Neuron (in vitro differentiated cells): ENCODE results near the gene UMPS.

ENCODE experiments used
- H2AFZ ChIP-seq: one replicate; pipeline ENCODE4 v1.6.1; 2013; ENCODE audit warnings: low read depth, mild to moderate bottlenecking, inconsistent platforms, low read length, moderate library complexity
- H3K27me3 ChIP-seq: one replicate; pipeline ENCODE4 v1.6.1; 2013; ENCODE audit warnings: low read length; ENCODE audit not compliant: insufficient read depth
- H3K36me3 ChIP-seq: one replicate; pipeline ENCODE4 v1.6.1; 2013; ENCODE audit warnings: low read length; ENCODE audit not compliant: insufficient read depth
- H3K4me1 ChIP-seq: one replicate; pipeline ENCODE4 v1.6.1; 2013; ENCODE audit warnings: low read length; ENCODE audit not compliant: insufficient read depth
- H3K4me3 ChIP-seq: 2 replicates; pipeline ENCODE4 v1.5.1; 2013; ENCODE audit warnings: mild to moderate bottlenecking, low read length, moderate library complexity
- H3K9me3 ChIP-seq: one replicate; pipeline ENCODE4 v1.6.1; 2013; ENCODE audit warnings: low read length

The UMPS gene

GRCh38 chr3:124730129-124730940 is at the start of gene UMPS:
Gene UMPS (plus strand): TSS chr3:124730452. CDS start chr3:124730472, 20 bp downstream.
- no peaks in the 10 kb centered on the region for H3K27me3 ChIP-seq
- peak within 1 kb of the TSS; percentile 59 for H3K4me3 ChIP-seq
- H3K4me1 ChIP-seq = peaks cover 14% of the 10 kb centered on the region
- H2AFZ ChIP-seq = peak within 1 kb of the TSS; percentile 51
- no peaks in the 10 kb centered on the region for H3K9me3 ChIP-seq
- peaks cover 9% of the 10 kb centered on the region for H3K36me3 ChIP-seq

GRCh38 chr3:124680521-124680920 is 49.7 kb upstream of the UMPS start:
- no peak overlapping the region for H2AFZ ChIP-seq
- no peaks in the 10 kb centered on the region for H3K36me3 ChIP-seq
- no peaks in the 10 kb centered on the region for H3K27me3 ChIP-seq
- no peak overlapping the region for H3K4me3 ChIP-seq
- peaks cover 3% of the 10 kb centered on the region for H3K4me1 ChIP-seq
- H3K9me3 ChIP-seq = no peaks in the 10 kb centered on the region

GRCh38 chr3:124682263-124682662 is 48.0 kb upstream of the UMPS start:
- H3K27me3 ChIP-seq = no peaks in the 10 kb centered on the region
- peaks cover 4% of the 10 kb centered on the region for H3K4me1 ChIP-seq
- H3K9me3 ChIP-seq = no peaks in the 10 kb centered on the region
- no peak overlapping the region for H2AFZ ChIP-seq
- no peaks in the 10 kb centered on the region for H3K36me3 ChIP-seq
- H3K4me3 ChIP-seq = no peak overlapping the region

- Histone ChIP-seq H3K27me3 (no peaks in the 10 kb centered on the region), H2AFZ (no peak overlapping the region), H3K36me3 (no peaks in the 10 kb centered on the region), H3K9me3 (no peaks in the 10 kb centered on the region), H3K4me3 (no peak overlapping the region), H3K4me1 (peaks cover 4% of the 10 kb centered on the region)
Measured at GRCh38 chr3:124684459-124684858, 45.8 kb upstream of the UMPS start.

GRCh38 chr3:124685067-124685466 is 45.2 kb upstream of the UMPS start:
- H3K4me1 ChIP-seq = peaks cover 4% of the 10 kb centered on the region
- H2AFZ ChIP-seq = no peak overlapping the region
- no peaks in the 10 kb centered on the region for H3K36me3 ChIP-seq
- H3K27me3 ChIP-seq = no peaks in the 10 kb centered on the region
- H3K9me3 ChIP-seq = no peaks in the 10 kb centered on the region
- H3K4me3 ChIP-seq = no peak overlapping the region

GRCh38 chr3:124685481-124685880 is 44.8 kb upstream of the UMPS start:
- no peaks in the 10 kb centered on the region for H3K27me3 ChIP-seq
- no peaks in the 10 kb centered on the region for H3K36me3 ChIP-seq
- peaks cover 4% of the 10 kb centered on the region for H3K4me1 ChIP-seq
- no peaks in the 10 kb centered on the region for H3K9me3 ChIP-seq
- H2AFZ ChIP-seq = no peak overlapping the region
- H3K4me3 ChIP-seq = no peak overlapping the region

GRCh38 chr3:124686028-124686670 is 44.1 kb upstream of the UMPS start:
- H2AFZ ChIP-seq = no peak overlapping the region
- peaks cover 4% of the 10 kb centered on the region for H3K4me1 ChIP-seq
- no peaks in the 10 kb centered on the region for H3K9me3 ChIP-seq
- no peaks in the 10 kb centered on the region for H3K27me3 ChIP-seq
- no peak overlapping the region for H3K4me3 ChIP-seq
- H3K36me3 ChIP-seq = no peaks in the 10 kb centered on the region

- Histone ChIP-seq H3K4me3 (no peak overlapping the region), H2AFZ (no peak overlapping the region), H3K9me3 (no peaks in the 10 kb centered on the region), H3K4me1 (peaks cover 4% of the 10 kb centered on the region), H3K36me3 (no peaks in the 10 kb centered on the region), H3K27me3 (no peaks in the 10 kb centered on the region)
Measured at GRCh38 chr3:124688581-124689454, 41.4 kb upstream of the UMPS start.

- Histone ChIP-seq H3K4me1 (no peaks in the 10 kb centered on the region), H2AFZ (no peak overlapping the region), H3K4me3 (no peak overlapping the region), H3K27me3 (no peaks in the 10 kb centered on the region), H3K9me3 (no peaks in the 10 kb centered on the region), H3K36me3 (peaks cover under 1% of the 10 kb centered on the region)
Measured at GRCh38 chr3:124691599-124691998, 38.7 kb upstream of the UMPS start.

- H3K36me3 ChIP-seq = peaks cover 2% of the 10 kb centered on the region
- no peak overlapping the region for H3K4me3 ChIP-seq
- peaks cover 2% of the 10 kb centered on the region for H3K4me1 ChIP-seq
- no peaks in the 10 kb centered on the region for H3K27me3 ChIP-seq
- no peak overlapping the region for H2AFZ ChIP-seq
- H3K9me3 ChIP-seq = no peaks in the 10 kb centered on the region
Measured at GRCh38 chr3:124694486-124694885, 35.8 kb upstream of the UMPS start.

GRCh38 chr3:124695369-124695768 is 34.9 kb upstream of the UMPS start:
- Histone ChIP-seq H3K4me1 (peaks cover 4% of the 10 kb centered on the region), H3K9me3 (no peaks in the 10 kb centered on the region), H2AFZ (no peak overlapping the region), H3K27me3 (no peaks in the 10 kb centered on the region), H3K4me3 (no peak overlapping the region), H3K36me3 (peaks cover 2% of the 10 kb centered on the region)

GRCh38 chr3:124696006-124696405 is 34.2 kb upstream of the UMPS start:
- Histone ChIP-seq H3K4me1 (peaks cover 4% of the 10 kb centered on the region), H3K36me3 (peaks cover 2% of the 10 kb centered on the region), H3K4me3 (no peak overlapping the region), H2AFZ (no peak overlapping the region), H3K9me3 (no peaks in the 10 kb centered on the region), H3K27me3 (no peaks in the 10 kb centered on the region)

- Histone ChIP-seq H2AFZ (no peak overlapping the region), H3K9me3 (no peaks in the 10 kb centered on the region), H3K4me3 (no peak overlapping the region), H3K27me3 (no peaks in the 10 kb centered on the region), H3K36me3 (peaks cover 2% of the 10 kb centered on the region), H3K4me1 (peaks cover 4% of the 10 kb centered on the region)
Measured at GRCh38 chr3:124697302-124697701, 33.0 kb upstream of the UMPS start.
